Glomerular visceral epithelial cell (primary cell): ENCODE measurements around the gene CLTC.
A peak's percentile ranks its signal among the peaks of the same experiment; 100 is the strongest.

Experiments
- DNase-seq: peaks from one replicate; pipeline ENCODE4 v3.0.0-alpha.2; 2016; ENCODE audit errors: extremely low spot score

CLTC gene

GRCh38 chr17:59684967-59685366 lies 65.3 kb downstream of the CLTC start:
- no peak for DNase-seq

GRCh38 chr17:59688008-59688407 lies 68.3 kb downstream of the CLTC start:
- no peak for DNase-seq

GRCh38 chr17:59688496-59688895 lies 68.8 kb downstream of the CLTC start:
- no peak for DNase-seq

GRCh38 chr17:59693582-59693981 lies 73.9 kb downstream of the CLTC start:
- no peak for DNase-seq

- no peak for DNase-seq
Observed at GRCh38 chr17:59694344-59694743, 74.6 kb downstream of the CLTC start.

GRCh38 chr17:59695945-59696681 lies 76.4 kb downstream of the CLTC start:
- DNase-seq: no peak

GRCh38 chr17:59696682-59697277 lies 77.1 kb downstream of the CLTC start:
- no peak for DNase-seq

- DNase-seq: no peak
Observed at GRCh38 chr17:59698143-59698542, 78.4 kb downstream of the CLTC start.

- DNase-seq: no peak
Observed at GRCh38 chr17:59699218-59699617, 79.5 kb downstream of the CLTC start.

GRCh38 chr17:59699786-59700185 lies 80.1 kb downstream of the CLTC start:
- DNase-seq: no peak

- no peak for DNase-seq
Observed at GRCh38 chr17:59702304-59702703, 82.6 kb downstream of the CLTC start.

GRCh38 chr17:59707149-59707970 lies 87.7 kb downstream of the CLTC start, which contains the start of the genes PTRH2 and VMP1:
Gene PTRH2, minus strand, starts transcription at chr17:59707430. Its CDS starts 9,452 bp downstream, at chr17:59697978.
Gene VMP1, plus strand, starts transcription at chr17:59707654. Its CDS starts 23,793 bp downstream, at chr17:59731447.
- DNase-seq: peak; percentile 100

GRCh38 chr17:59707971-59708430 lies 88.3 kb downstream of the CLTC start:
- DNase-seq: no peak

GRCh38 chr17:59711936-59712335 lies 92.2 kb downstream of the CLTC start:
- no peak for DNase-seq

- DNase-seq: no peak
Observed at GRCh38 chr17:59712862-59713261, 93.2 kb downstream of the CLTC start.

GRCh38 chr17:59714255-59714654 lies 94.6 kb downstream of the CLTC start:
- DNase-seq: no peak

- no peak for DNase-seq
Observed at GRCh38 chr17:59716427-59716826, 96.7 kb downstream of the CLTC start.

- no peak for DNase-seq
Observed at GRCh38 chr17:59719526-59719925, 99.8 kb downstream of the CLTC start.

- no peak for DNase-seq
Observed at GRCh38 chr17:59722623-59723022, 102.9 kb downstream of the CLTC start.

- no peak for DNase-seq
Observed at GRCh38 chr17:59723041-59723440, 103.3 kb downstream of the CLTC start.

- DNase-seq: no peak
Observed at GRCh38 chr17:59723607-59724006, 103.9 kb downstream of the CLTC start.

- no peak for DNase-seq
Observed at GRCh38 chr17:59725691-59726090, 106.0 kb downstream of the CLTC start.
